ENCODE measurements around the gene LRP2.

The LRP2 gene

GRCh38 chr2:169091256-169091655, 271.1 kb downstream of the LRP2 start:
- no peak for DNase-seq (ENCODE audit: low read depth in 2 of 2)

- no peak for DNase-seq (ENCODE audit: low read depth in 2 of 2)
These were observed 272.1 kb downstream of the LRP2 start for GRCh38 chr2:169090133-169090820.

GRCh38 chr2:169089182-169089581, 273.2 kb downstream of the LRP2 start:
- DNase-seq (ENCODE audit: low read depth in 2 of 2) = no peak

GRCh38 chr2:169087757-169088379, 274.5 kb downstream of the LRP2 start:
- no peak for DNase-seq (ENCODE audit: low read depth in 2 of 2)

- DNase-seq (ENCODE audit: low read depth in 2 of 2) = no peak
These were observed 275.4 kb downstream of the LRP2 start for GRCh38 chr2:169086893-169087467.

GRCh38 chr2:169082995-169083394, 279.3 kb downstream of the LRP2 start:
- no peak for DNase-seq (ENCODE audit: low read depth in 2 of 2)

GRCh38 chr2:169081551-169081950, 280.8 kb downstream of the LRP2 start:
- no peak for DNase-seq (ENCODE audit: low read depth in 2 of 2)

- DNase-seq (ENCODE audit: low read depth in 2 of 2) = no peak
These were observed 281.9 kb downstream of the LRP2 start for GRCh38 chr2:169080250-169081069.

GRCh38 chr2:169077674-169078240, 284.6 kb downstream of the LRP2 start:
- DNase-seq (ENCODE audit: low read depth in 2 of 2) = no peak
